B cell (primary cell): ENCODE results near the gene IFNLR1. TPM values are rescaled to one million over a fixed set of nuclear protein-coding genes. Genes with fewer than 3 reads are reported as not detected.

Source experiments
- ATAC-seq: fragments of 200-7000 bp; cut with Tn5 transposase; one replicate; pipeline ENCODE4 v1.10.0; 2021; ENCODE audit warnings: low read depth, mild to moderate bottlenecking, moderate number of reproducible peaks, moderate library complexity
- CTCF ChIA-PET: fragments of 350-600 bp; sonication (Branson Sonifier 250); formaldehyde crosslinking; loops from one replicate; lab custom pipeline; 2021; ENCODE audit warnings: antibody characterized with exemption, inconsistent platforms; lab: Charles Lee
- POLR2A ChIA-PET: fragments of 350-600 bp; sonication (Branson Sonifier 250); formaldehyde crosslinking; loops from one replicate; lab custom pipeline; 2021; ENCODE audit warnings: antibody characterized with exemption; lab: Charles Lee
- DNase-seq: peaks from one replicate; pipeline ENCODE4 v3.0.0; 2013
- H2AFZ ChIP-seq: 2 replicates; pipeline ENCODE4 v1.6.1; 2012; ENCODE audit warnings: mild to moderate bottlenecking, low read depth, low read length; ENCODE audit not compliant: insufficient read depth, poor library complexity, severe bottlenecking
- H3K27ac ChIP-seq, 2 donors: 1 replicate in 1 of 2; 2 replicates in 1 of 2; pipeline ENCODE4 v1.5.1; 2012 to 2013; ENCODE audit warnings: low read length in 2 of 2, mild to moderate bottlenecking in 2 of 2, moderate library complexity in 1 of 2
- H3K27me3 ChIP-seq, 4 experiments: fragments of 200-600 bp in 1 of 4; sonication (generic) in 1 of 4; replicated peaks in 1 of 4; 1 replicate in 2 of 4; 2 replicates in 2 of 4; pipeline versions ENCODE4 v1.6.1 to v1.7.0; 2013 to 2016; ENCODE audit warnings: low read length in 3 of 4, mild to moderate bottlenecking in 2 of 4, mixed read lengths in 1 of 4, moderate library complexity in 1 of 4; ENCODE audit not compliant: insufficient read depth in 4 of 4, control insufficient read depth in 3 of 4; ENCODE audit errors: control extremely low read depth in 1 of 4
- H3K36me3 ChIP-seq, 2 experiments: replicated peaks in 1 of 2; 1 replicate in 1 of 2; 2 replicates in 1 of 2; pipeline versions ENCODE4 v1.6.1 to v1.7.1; 2013; ENCODE audit warnings: low read length in 1 of 2; ENCODE audit not compliant: insufficient read depth in 2 of 2, control insufficient read depth in 1 of 2; ENCODE audit errors: control extremely low read depth in 1 of 2, extremely low read depth in 1 of 2
- H3K4me1 ChIP-seq, 2 donors: fragments of 200-600 bp in 1 of 2; sonication (generic) in 1 of 2; 1 replicate in 1 of 2; 2 replicates in 1 of 2; pipeline versions ENCODE4 v1.5.1 to v1.6.1; 2013 to 2017; ENCODE audit warnings: low read length in 2 of 2; ENCODE audit not compliant: control insufficient read depth in 2 of 2, insufficient read depth in 2 of 2
- H3K4me2 ChIP-seq: replicated peaks from 2 replicates; pipeline ENCODE3; 2012; ENCODE audit warnings: mild to moderate bottlenecking, low read depth, low read length; ENCODE audit not compliant: poor library complexity, severe bottlenecking
- H3K4me3 ChIP-seq, 5 experiments: fragments of 200-600 bp in 1 of 5; sonication (generic) in 1 of 5; 1 replicate in 3 of 5; 2 replicates in 2 of 5; pipeline versions ENCODE4 v1.5.1 to v1.7.0; 2011 to 2016; ENCODE audit warnings: low read length in 4 of 5, mild to moderate bottlenecking in 4 of 5, low read depth in 2 of 5, control low read depth in 1 of 5, moderate library complexity in 1 of 5; ENCODE audit not compliant: insufficient read depth in 1 of 5; ENCODE audit errors: control extremely low read depth in 1 of 5, extremely low read depth in 1 of 5
- H3K79me2 ChIP-seq: fragments of 200-600 bp; sonication (generic); one replicate; pipeline ENCODE4 v1.6.0; 2016; ENCODE audit warnings: low read length; ENCODE audit not compliant: control insufficient read depth, insufficient read depth
- H3K9ac ChIP-seq: fragments of 200-600 bp; sonication (generic); 2 replicates; pipeline ENCODE4 v1.6.1; 2017; ENCODE audit warnings: mild to moderate bottlenecking, low read length, moderate library complexity
- H3K9me3 ChIP-seq, 3 donors: one replicate each; pipeline versions ENCODE4 v1.6.1 to v1.7.1; 2013; ENCODE audit warnings: low read length in 2 of 3; ENCODE audit not compliant: control insufficient read depth in 2 of 3, insufficient read depth in 1 of 3; ENCODE audit errors: control extremely low read depth in 1 of 3
- H4K20me1 ChIP-seq: 2 replicates; pipeline ENCODE4 v1.6.0; 2012; ENCODE audit warnings: mild to moderate bottlenecking, low read length; ENCODE audit not compliant: insufficient read depth, control insufficient read depth, poor library complexity, severe bottlenecking
- H3K27ac Mint-ChIP-seq: one replicate; pipeline ENCODE4 v1.8.0; 2021; ENCODE audit warnings: mixed read lengths
- H3K27me3 Mint-ChIP-seq: one replicate; pipeline ENCODE4 v1.8.0; 2021; ENCODE audit warnings: mixed read lengths
- H3K4me1 Mint-ChIP-seq: one replicate; pipeline ENCODE4 v1.8.0; 2021; ENCODE audit warnings: mixed read lengths
- H3K4me3 Mint-ChIP-seq: one replicate; pipeline ENCODE4 v1.8.0; 2021; ENCODE audit warnings: mixed read lengths
- H3K9me3 Mint-ChIP-seq: one replicate; pipeline ENCODE4 v1.8.0; 2022; ENCODE audit warnings: mixed read lengths; ENCODE audit not compliant: insufficient read depth
- CTCF ChIP-seq: fragments of 200-600 bp; IDR thresholded peaks from one replicate; pipeline ENCODE4 v1.8.0; 2022; ENCODE audit warnings: antibody characterized with exemption, mild to moderate bottlenecking
- EZH2 ChIP-seq: IDR thresholded peaks from 2 replicates; pipeline ENCODE4 v1.6.1; 2012; ENCODE audit warnings: borderline replicate concordance, low read depth, mild to moderate bottlenecking, moderate library complexity, low read length; ENCODE audit not compliant: insufficient read depth, poor library complexity, severe bottlenecking
- WGBS: methylation state at CpG from one replicate; pipeline ENCODE4 v1.1.5; 2013; ENCODE audit warnings: missing lambda C conversion rate; ENCODE audit not compliant: insufficient coverage; 5-methylcytosine and 5-hydroxymethylcytosine counted together
- intact Hi-C: fragments of 100-400 bp; cut with micrococcal nuclease; formaldehyde crosslinking; loops from one replicate; pipeline ENCODE4 v1.10.0; 2022
- polyA plus RNA-seq: library from polyadenylated mRNA; depleted of rRNA; stranded (reverse); fragments of >200 nt; gene quantifications from 2 replicates; pipeline ENCODE4 v1.2.3, GENCODE V29; 2012
- total RNA-seq, 2 donors: library from RNA; stranded (reverse); fragments of 120-200 nt in 1 of 2; gene quantifications; 1 replicate in 1 of 2; 2 replicates in 1 of 2; pipeline versions ENCODE4 v1.2.3 to v1.2.4, GENCODE V29; 2013 to 2022

Gene IFNLR1
- total and polyA plus RNA-seq, 2 donors (not counting 1 experiment from before 2014, with no cell fraction given) = 14.7 to 39.7 TPM

GRCh38 chr1:24173638-24174575 is 13.2 kb downstream of the IFNLR1 start:
- Histone ChIP-seq H3K9ac (no peak overlapping the region), H3K27ac (no peak overlapping the region), H2AFZ (no peak overlapping the region), H3K27me3 (no peaks in the 10 kb centered on the region), H3K36me3 (peaks cover 4 to 42% of the 10 kb centered on the region in 2 experiments), H3K4me3 (no peak overlapping the region), H3K4me1 (peaks cover 0 to 5% of the 10 kb centered on the region in 2 donors), H3K79me2 (peaks cover 76% of the 10 kb centered on the region), H4K20me1 (peaks cover 33% of the 10 kb centered on the region), H3K9me3 (peaks cover 0 to 5% (median 3%) of the 10 kb centered on the region in 3 donors), H3K4me2 (no peak overlapping the region)
- Mint-ChIP-seq H3K9me3 (no peaks in the 10 kb centered on the region), H3K27ac (peak overlapping the region; percentile 35), H3K4me1 (peaks cover 42% of the 10 kb centered on the region), H3K4me3 (no peak overlapping the region), H3K27me3 (no peaks in the 10 kb centered on the region)
- intact Hi-C loops = no loop called here
- no peak for ATAC-seq
- DNase-seq = no peak
- CTCF ChIA-PET = interaction anchor here (0.7 to 2.8 kb wide), 2 partner anchors 25 kb away, joined by 3 to 9 read pairs; no protein-coding TSS in a partner anchor
- no peak for TF ChIP-seq EZH2
- POLR2A ChIA-PET = no interaction called here
- WGBS = 100% methylated on average over 1 of the region's 5 CpGs

GRCh38 chr1:24172598-24172997 is 14.5 kb downstream of the IFNLR1 start:
- peaks cover 4 to 50% of the 10 kb centered on the region in 2 experiments for H3K36me3 ChIP-seq
- TF ChIP-seq EZH2 (no peak), CTCF (no peak)
- intact Hi-C loops = no loop called here
- H3K9me3 ChIP-seq = peaks cover 0 to 5% (median 3%) of the 10 kb centered on the region in 3 donors
- no peak overlapping the region for H3K4me3 ChIP-seq
- Mint-ChIP-seq H3K27me3 (no peaks in the 10 kb centered on the region), H3K9me3 (no peaks in the 10 kb centered on the region), H3K4me3 (no peak overlapping the region), H3K4me1 (peaks cover 34% of the 10 kb centered on the region), H3K27ac (no peak overlapping the region)
- no peak overlapping the region for H3K9ac ChIP-seq
- DNase-seq (no peak), ATAC-seq (no peak)
- H3K79me2 ChIP-seq = peaks cover 70% of the 10 kb centered on the region
- no peaks in the 10 kb centered on the region for H3K27me3 ChIP-seq
- peaks cover 33% of the 10 kb centered on the region for H4K20me1 ChIP-seq
- 97% methylated on average over 5 of the region's 5 CpGs for WGBS
- ChIA-PET POLR2A (no interaction called here), CTCF (interaction anchor here (0.7 to 2.8 kb wide), 6 partner anchors 12 to 220 kb away, joined by 3 to 9 read pairs (median 5); no protein-coding TSS in a partner anchor)
- no peak overlapping the region for H3K27ac ChIP-seq
- H2AFZ ChIP-seq = no peak overlapping the region
- peaks cover 0 to 5% of the 10 kb centered on the region in 2 donors for H3K4me1 ChIP-seq
- no peak overlapping the region for H3K4me2 ChIP-seq
